SK-N-MC (cell line): ENCODE data around the gene INPP5D.

Experiments
- DNase-seq: peaks from one replicate; pipeline ENCODE4 v3.0.0-alpha.2; 2011; ENCODE audit warnings: low read depth, low spot score
- H3K27ac ChIP-seq: fragments of 200-600 bp; sonication (generic); 2 replicates; pipeline ENCODE4 v1.5.1; 2016; ENCODE audit warnings: mixed run types
- H3K36me3 ChIP-seq: fragments of 200-600 bp; sonication (generic); 2 replicates; pipeline ENCODE4 v1.6.1; 2017; ENCODE audit warnings: antibody characterized with exemption, low read length, mixed read lengths; ENCODE audit not compliant: insufficient read depth
- H3K4me3 ChIP-seq: fragments of 200-600 bp; sonication (generic); 2 replicates; pipeline ENCODE4 v1.5.1; 2016
- H3K9ac ChIP-seq: fragments of 200-600 bp; sonication (generic); 2 replicates; pipeline ENCODE4 v1.8.0; 2017; ENCODE audit warnings: mixed run types, mixed read lengths; ENCODE audit not compliant: insufficient read length
- H3K9me3 ChIP-seq: fragments of 200-600 bp; sonication (generic); 2 replicates; pipeline ENCODE4 v1.6.1; 2017; ENCODE audit warnings: low read depth, mild to moderate bottlenecking, antibody characterized with exemption, low read length, moderate library complexity, mixed read lengths
- EZH2 ChIP-seq: fragments of 200-600 bp; sonication (generic); IDR thresholded peaks from one replicate; pipeline ENCODE4 v1.6.1; 2017; ENCODE audit warnings: antibody characterized with exemption
- FOXP2 ChIP-seq: optimal IDR thresholded peaks from 2 replicates; pipeline ENCODE3; 2011; ENCODE audit warnings: mild to moderate bottlenecking, moderate library complexity; ENCODE audit not compliant: insufficient read depth; ENCODE audit errors: extremely low read length, control extremely low read depth
- POLR2AphosphoS5 ChIP-seq: IDR thresholded peaks from 2 replicates; pipeline ENCODE4 v1.6.1; 2012; ENCODE audit warnings: mild to moderate bottlenecking, low read depth, low read length, borderline replicate concordance

INPP5D gene

DNA sequence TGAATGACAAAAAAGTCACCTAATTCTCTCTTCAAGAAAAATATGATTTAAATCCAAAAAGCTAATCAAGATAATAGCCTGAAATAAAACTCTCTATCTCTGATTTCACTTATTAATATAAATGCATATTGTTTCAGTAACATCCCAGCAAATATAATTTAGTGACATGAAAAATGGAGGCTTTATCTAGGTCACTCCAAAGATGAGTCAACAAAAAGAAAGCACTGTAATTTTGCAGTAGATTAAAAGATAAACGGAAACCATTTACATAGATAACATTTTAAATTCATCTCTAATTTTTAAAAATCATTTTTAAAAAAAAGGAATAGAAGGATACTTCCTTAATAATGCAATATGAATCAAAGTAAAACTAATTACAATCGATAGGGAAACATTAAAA, 76.9 kb downstream of the INPP5D start:
- Histone ChIP-seq H3K36me3 (no peaks in the 10 kb centered on the region), H3K9me3 (no peaks in the 10 kb centered on the region), H3K27ac (no peak overlapping the region), H3K9ac (no peak overlapping the region), H3K4me3 (no peak overlapping the region)
- DNase-seq: no peak
- TF ChIP-seq POLR2AphosphoS5 (no peak), EZH2 (no peak), FOXP2 (no peak)

DNA sequence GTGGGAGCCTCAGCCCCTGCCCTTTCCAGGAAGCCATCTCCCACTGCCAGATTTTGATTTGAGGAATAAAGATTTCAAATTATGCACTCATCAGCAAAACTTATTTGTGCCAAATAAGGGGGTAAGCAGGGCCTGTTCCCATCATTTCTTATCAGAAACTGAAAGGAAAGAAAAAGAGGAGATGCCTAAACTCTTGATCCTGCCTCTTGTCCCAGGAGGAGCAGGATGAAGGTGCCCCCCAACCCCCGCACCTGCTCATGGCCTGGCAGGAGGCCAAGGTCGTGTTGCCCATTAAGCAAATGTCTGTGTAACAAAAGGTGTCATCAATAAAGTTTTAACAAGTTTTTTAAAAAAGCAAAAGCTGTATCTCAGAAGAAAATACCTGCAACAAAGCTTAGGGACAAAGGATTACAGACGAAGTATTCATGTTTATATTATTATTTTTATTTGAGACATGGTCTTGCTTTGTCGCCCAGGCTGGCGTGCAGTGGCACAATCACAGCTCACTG, 80.0 kb downstream of the INPP5D start:
- no peaks in the 10 kb centered on the region for H3K36me3 ChIP-seq
- H3K9me3 ChIP-seq: no peaks in the 10 kb centered on the region
- H3K27ac ChIP-seq: no peak overlapping the region
- TF ChIP-seq FOXP2 (no peak), EZH2 (no peak), POLR2AphosphoS5 (no peak)
- H3K9ac ChIP-seq: no peak overlapping the region
- no peak for DNase-seq
- H3K4me3 ChIP-seq: no peak overlapping the region

DNA sequence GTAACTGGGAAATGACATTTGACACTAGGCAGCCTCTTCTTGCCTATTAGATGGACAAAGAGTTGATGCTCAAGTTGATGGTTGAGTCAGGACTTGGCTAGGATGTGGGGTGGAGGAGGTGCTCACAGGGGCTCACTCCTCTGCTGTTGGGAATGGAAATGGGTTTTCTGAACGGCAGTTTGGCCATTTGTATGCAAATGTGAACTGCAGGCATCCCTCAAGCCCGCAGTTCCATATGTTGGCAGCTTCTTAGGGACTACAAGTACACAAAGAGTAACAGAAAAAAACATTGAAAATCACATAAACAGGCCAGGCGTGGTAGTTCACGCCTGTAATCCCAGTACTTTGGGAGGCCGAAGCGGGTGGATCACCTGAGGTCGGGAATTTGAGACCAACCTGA, 80.8 kb downstream of the INPP5D start:
- H3K27ac ChIP-seq: no peak overlapping the region
- TF ChIP-seq POLR2AphosphoS5: no peak
- TF ChIP-seq FOXP2: no peak
- TF ChIP-seq EZH2: no peak

DNA sequence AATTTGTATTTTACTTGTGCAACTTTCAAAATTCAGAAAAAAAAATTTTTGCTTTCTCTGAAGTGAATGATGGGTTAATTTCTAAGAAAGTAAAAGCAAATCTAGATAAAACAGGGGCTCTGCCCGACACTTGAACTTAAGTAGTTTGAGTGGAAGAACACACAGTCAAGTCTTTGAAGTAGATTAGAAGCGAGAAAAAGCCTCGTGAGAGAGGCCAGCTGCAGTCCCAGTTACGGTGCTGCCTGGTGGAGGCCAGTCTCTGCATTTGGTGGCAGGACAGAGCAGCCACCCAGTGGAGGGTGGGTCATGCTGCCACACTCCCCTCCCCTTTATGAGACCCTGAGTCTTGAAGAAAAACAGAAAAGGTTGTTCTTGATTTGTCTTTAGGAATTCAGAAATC, 81.8 kb downstream of the INPP5D start:
- H3K36me3 ChIP-seq: no peaks in the 10 kb centered on the region
- DNase-seq: no peak
- H3K27ac ChIP-seq: no peak overlapping the region
- H3K9ac ChIP-seq: no peak overlapping the region
- H3K4me3 ChIP-seq: no peak overlapping the region
- TF ChIP-seq POLR2AphosphoS5 (no peak), FOXP2 (no peak), EZH2 (no peak)
- H3K9me3 ChIP-seq: no peaks in the 10 kb centered on the region

More for the DNA sequence above, 80.8 kb downstream of the INPP5D start:
- H3K36me3 ChIP-seq: no peaks in the 10 kb centered on the region
- DNase-seq: no peak
- no peaks in the 10 kb centered on the region for H3K9me3 ChIP-seq
- no peak overlapping the region for H3K9ac ChIP-seq
- no peak overlapping the region for H3K4me3 ChIP-seq

DNA sequence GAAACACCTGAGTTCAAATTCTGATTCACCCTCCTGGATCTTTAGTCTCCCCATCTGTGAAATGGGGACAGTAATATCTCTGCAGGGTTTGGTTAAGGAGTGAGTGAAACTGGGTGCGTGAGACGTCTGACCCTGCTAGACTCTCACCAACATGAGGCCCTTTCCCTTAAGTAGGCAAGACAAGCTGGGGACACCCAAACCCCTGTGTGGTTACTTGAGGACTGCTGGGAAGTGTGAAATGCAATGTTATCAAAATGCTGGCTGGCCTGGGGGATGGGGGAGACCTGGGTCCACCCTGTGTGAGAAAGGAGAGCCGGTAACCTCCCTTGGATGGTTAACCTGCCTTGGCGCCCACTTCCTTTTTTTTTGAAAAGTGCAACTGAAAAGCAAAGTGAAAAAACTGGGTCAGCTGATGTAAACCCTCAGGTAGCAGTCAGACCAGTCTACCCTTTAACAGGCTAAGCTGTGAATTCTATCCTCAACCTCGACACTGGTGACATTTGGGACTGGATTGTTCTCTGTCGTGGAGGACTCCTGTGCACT, 82.3 kb downstream of the INPP5D start:
- Histone ChIP-seq H3K9me3 (no peaks in the 10 kb centered on the region), H3K9ac (no peak overlapping the region), H3K27ac (no peak overlapping the region), H3K4me3 (no peak overlapping the region), H3K36me3 (no peaks in the 10 kb centered on the region)
- DNase-seq: no peak
- TF ChIP-seq POLR2AphosphoS5: no peak
- TF ChIP-seq FOXP2: no peak
- TF ChIP-seq EZH2: no peak

DNA sequence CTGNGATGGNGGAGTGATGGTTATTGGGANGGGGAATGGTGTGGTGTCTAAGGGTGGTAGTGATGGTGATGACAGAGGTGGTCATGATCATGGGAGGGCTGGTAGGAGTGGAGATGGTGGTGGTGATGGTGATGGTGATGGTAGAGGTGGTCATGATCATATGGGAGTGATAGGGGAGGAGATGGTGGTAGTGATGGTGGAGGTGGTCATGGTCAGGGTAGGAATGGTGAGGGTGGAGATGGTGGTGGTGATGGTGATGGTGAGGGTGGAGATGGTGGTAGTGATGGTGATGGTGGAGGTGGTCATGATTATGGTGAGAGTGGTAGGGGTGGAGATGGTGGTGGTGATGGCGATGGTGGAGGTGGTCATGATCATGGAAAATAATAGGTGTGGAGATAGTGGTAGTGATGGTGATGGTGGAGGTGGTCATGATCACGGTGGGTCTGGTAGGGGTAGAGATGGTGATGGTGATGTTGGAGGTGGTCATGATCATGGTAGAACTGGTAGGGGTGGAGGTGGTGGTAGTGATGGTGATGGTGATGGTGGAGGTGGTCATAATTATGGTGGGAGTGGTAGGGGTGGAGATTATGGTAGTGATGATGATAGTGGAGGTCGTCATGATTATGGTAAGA, 83.7 kb downstream of the INPP5D start:
- H3K27ac ChIP-seq: no peak overlapping the region
- no peak overlapping the region for H3K4me3 ChIP-seq
- no peak overlapping the region for H3K9ac ChIP-seq
- H3K36me3 ChIP-seq: no peaks in the 10 kb centered on the region
- TF ChIP-seq FOXP2: no peak
- no peak for TF ChIP-seq EZH2
- no peak for TF ChIP-seq POLR2AphosphoS5
- H3K9me3 ChIP-seq: no peaks in the 10 kb centered on the region
- no peak for DNase-seq

DNA sequence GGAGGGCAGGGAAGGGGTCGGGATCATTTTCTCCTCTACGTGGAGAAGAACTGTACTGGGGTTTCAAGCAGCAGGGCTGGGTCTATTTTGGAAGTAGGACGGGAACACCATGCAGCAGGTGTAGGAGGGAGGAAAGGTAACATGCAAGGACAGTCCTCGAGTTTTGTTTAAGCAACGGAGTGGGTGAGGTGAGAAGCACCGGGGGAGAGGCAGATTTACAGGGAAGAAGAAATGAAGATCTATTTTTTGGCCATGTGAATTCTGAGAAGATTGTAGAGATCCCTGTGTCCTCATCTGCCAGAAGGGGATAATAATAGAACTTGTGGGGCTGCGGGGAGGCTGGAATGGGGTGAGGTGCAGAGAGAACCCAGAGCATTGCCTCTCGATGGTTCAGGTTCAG, 85.6 kb downstream of the INPP5D start:
- Histone ChIP-seq H3K36me3 (no peaks in the 10 kb centered on the region), H3K27ac (no peak overlapping the region), H3K9me3 (no peaks in the 10 kb centered on the region), H3K4me3 (no peak overlapping the region), H3K9ac (no peak overlapping the region)
- DNase-seq: no peak
- TF ChIP-seq EZH2 (no peak), POLR2AphosphoS5 (no peak), FOXP2 (no peak)

DNA sequence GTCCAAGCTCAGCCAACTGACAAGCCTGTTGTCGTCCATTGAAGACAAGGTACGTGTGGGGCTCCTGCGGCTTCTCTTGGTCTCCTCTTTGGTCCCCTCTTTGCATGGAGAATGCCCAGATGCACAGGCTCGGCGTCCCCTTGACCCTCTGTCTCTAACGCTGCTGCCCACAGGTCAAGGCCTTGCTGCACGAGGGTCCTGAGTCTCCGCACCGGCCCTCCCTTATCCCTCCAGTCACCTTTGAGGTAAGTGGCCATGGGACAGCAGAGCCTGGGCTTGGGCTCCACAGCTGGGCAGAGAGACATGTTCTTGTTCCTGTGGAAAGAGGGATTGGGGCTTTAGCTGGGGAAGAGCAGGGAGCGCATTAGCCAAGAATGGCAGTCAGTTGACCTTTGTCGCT, 86.1 kb downstream of the INPP5D start:
- TF ChIP-seq EZH2 (no peak), FOXP2 (no peak), POLR2AphosphoS5 (no peak)
- Histone ChIP-seq H3K9me3 (no peaks in the 10 kb centered on the region), H3K4me3 (no peak overlapping the region), H3K9ac (no peak overlapping the region), H3K36me3 (no peaks in the 10 kb centered on the region), H3K27ac (no peak overlapping the region)
- DNase-seq: no peak
